Lung (tissue), 12 donors: ENCODE measurements around the gene LPAR3. TPM values are rescaled to one million over a fixed set of nuclear protein-coding genes. Genes with fewer than 3 reads are reported as not detected.

Experiments
- ATAC-seq: fragments of 200-7000 bp; cut with Tn5 transposase; one replicate; pipeline ENCODE4 v1.9.1; 2020; ENCODE audit warnings: moderate number of reproducible peaks; ENCODE audit not compliant: insufficient read depth, low FRiP score
- DNase-seq, 3 donors: peaks; one replicate each; pipeline ENCODE4 v3.0.0-alpha.2; 2013 to 2017
- H3K27ac ChIP-seq, 2 donors: one replicate each; pipeline ENCODE4 v1.5.1; 2013; ENCODE audit warnings: mild to moderate bottlenecking in 2 of 2, moderate library complexity in 2 of 2, control low read depth in 1 of 2, inconsistent platforms in 1 of 2, low read depth in 1 of 2, low read length in 1 of 2
- H3K27me3 ChIP-seq, 3 donors: one replicate each; pipeline ENCODE4 v1.5.1; 2013; ENCODE audit warnings: low read length in 2 of 3; ENCODE audit not compliant: control insufficient read depth in 3 of 3, insufficient read depth in 3 of 3
- H3K36me3 ChIP-seq, 4 donors: one replicate each; pipeline ENCODE4 v1.5.1; 2013; ENCODE audit warnings: low read length in 4 of 4, mild to moderate bottlenecking in 1 of 4, moderate library complexity in 1 of 4; ENCODE audit not compliant: control insufficient read depth in 4 of 4, insufficient read depth in 4 of 4
- H3K4me1 ChIP-seq, 5 donors: one replicate each; pipeline ENCODE4 v1.5.1; 2013; ENCODE audit warnings: low read length in 5 of 5, mild to moderate bottlenecking in 2 of 5, moderate library complexity in 1 of 5; ENCODE audit not compliant: control insufficient read depth in 5 of 5, insufficient read depth in 5 of 5
- H3K4me3 ChIP-seq: one replicate; pipeline ENCODE4 v1.5.1; 2013; ENCODE audit warnings: mild to moderate bottlenecking, control low read depth, moderate library complexity
- H3K9ac ChIP-seq, 2 donors: one replicate each; pipeline ENCODE4 v1.5.1; 2013; ENCODE audit warnings: low read length in 2 of 2, control low read depth in 1 of 2; ENCODE audit not compliant: insufficient read depth in 1 of 2
- H3K9me3 ChIP-seq, 4 donors: one replicate each; pipeline ENCODE4 v1.5.1; 2013; ENCODE audit warnings: low read length in 3 of 4, mild to moderate bottlenecking in 1 of 4, moderate library complexity in 1 of 4; ENCODE audit not compliant: control insufficient read depth in 4 of 4, insufficient read depth in 3 of 4
- WGBS, 2 donors: extraction: QIAGEN DNeasy Blood & Tissue Kit; methylation state at CpG; one replicate each; pipeline ENCODE4 v1.1.7; 2013; 5-methylcytosine and 5-hydroxymethylcytosine counted together
- polyA plus RNA-seq, 2 donors: library from polyadenylated mRNA; stranded (reverse); fragments of 200-250 nt; gene quantifications; one replicate each; pipeline ENCODE4 v1.2.1, GENCODE V29; 2013
- total RNA-seq, 2 donors: library from RNA; depleted of rRNA in 1 of 2; stranded (reverse); fragments of >200 nt in 1 of 2; gene quantifications; one replicate each; pipeline ENCODE4 v1.2.1, GENCODE V29; 2014 to 2021
- TF ChIP-seq, protein P1 (sequence below): IDR thresholded peaks from 2 replicates; pipeline ENCODE4 v1.5.1; 2012; ENCODE audit warnings: mild to moderate bottlenecking; ENCODE audit errors: control extremely low read depth, extremely low read depth
- donor health status: control.
- donor health status: control.
- donor health status: Bipolar disorder and iron deficiency.
- donor health status: healthy.
- donor health status: DM: yes; HTN: yes; CAD: no.

LPAR3 gene
- total and polyA plus RNA-seq, 4 donors = 0.98 to 8.3 (median 5.3) TPM

DNA sequence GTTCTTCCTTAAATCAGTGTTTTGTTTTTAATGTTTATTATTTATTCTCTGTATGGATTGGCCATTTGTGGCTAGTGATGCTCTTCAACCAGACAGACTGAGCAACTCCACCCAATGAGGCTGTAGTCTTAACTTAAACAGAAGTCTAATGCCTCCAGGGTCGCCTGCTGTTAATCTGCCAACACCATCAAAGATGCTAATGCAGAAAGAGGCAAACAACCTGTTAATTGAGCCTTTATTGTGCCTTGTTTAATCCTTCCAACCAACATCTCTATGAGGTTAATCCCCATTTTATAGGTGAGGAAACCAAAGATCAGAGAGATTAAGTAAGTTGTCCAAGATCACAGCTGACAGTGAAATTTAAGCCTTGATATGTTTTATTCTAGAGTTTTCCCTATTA, 123.4 kb downstream of the LPAR3 start:
- WGBS, 2 donors = 81 to 84% methylated on average over 1 of the region's 1 CpG
- TF ChIP-seq, protein P1, sequence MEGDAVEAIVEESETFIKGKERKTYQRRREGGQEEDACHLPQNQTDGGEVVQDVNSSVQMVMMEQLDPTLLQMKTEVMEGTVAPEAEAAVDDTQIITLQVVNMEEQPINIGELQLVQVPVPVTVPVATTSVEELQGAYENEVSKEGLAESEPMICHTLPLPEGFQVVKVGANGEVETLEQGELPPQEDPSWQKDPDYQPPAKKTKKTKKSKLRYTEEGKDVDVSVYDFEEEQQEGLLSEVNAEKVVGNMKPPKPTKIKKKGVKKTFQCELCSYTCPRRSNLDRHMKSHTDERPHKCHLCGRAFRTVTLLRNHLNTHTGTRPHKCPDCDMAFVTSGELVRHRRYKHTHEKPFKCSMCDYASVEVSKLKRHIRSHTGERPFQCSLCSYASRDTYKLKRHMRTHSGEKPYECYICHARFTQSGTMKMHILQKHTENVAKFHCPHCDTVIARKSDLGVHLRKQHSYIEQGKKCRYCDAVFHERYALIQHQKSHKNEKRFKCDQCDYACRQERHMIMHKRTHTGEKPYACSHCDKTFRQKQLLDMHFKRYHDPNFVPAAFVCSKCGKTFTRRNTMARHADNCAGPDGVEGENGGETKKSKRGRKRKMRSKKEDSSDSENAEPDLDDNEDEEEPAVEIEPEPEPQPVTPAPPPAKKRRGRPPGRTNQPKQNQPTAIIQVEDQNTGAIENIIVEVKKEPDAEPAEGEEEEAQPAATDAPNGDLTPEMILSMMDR = no peak
- no peak overlapping the region for H3K4me3 ChIP-seq

DNA sequence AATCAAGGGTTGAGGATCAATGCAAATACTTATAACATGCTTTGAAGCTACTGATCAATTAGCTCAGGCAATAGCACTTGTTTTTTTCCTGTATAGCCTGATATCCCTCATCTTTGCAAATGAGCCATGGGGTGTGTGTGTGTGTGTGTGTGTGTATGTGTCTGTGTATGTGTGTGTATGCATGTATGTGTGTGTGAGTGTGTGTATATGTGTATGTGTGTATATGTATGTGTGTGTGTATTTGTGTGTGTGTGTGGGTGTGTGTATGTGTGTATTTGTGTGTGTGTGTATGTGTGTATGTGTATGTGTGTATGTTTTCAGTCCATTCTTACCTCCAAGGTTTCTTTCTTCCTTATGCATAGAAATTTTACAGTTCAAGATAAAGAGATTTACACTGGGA, 124.4 kb downstream of the LPAR3 start:
- H3K27me3 ChIP-seq = peaks cover 2 to 7% (median 6%) of the 10 kb centered on the region in 3 donors
- H3K36me3 ChIP-seq = no peaks in the 10 kb centered on the region
- no peak overlapping the region for H3K9ac ChIP-seq
- TF ChIP-seq, protein P1 = no peak
- no peak for DNase-seq
- no peak for ATAC-seq
- H3K27ac ChIP-seq = no peak overlapping the region
- peaks cover 0 to 5% (median 0%) of the 10 kb centered on the region in 4 donors for H3K9me3 ChIP-seq
- no peak overlapping the region for H3K4me3 ChIP-seq
- peaks cover 0 to 9% (median 0%) of the 10 kb centered on the region in 5 donors for H3K4me1 ChIP-seq

More for the DNA sequence above, 123.4 kb downstream of the LPAR3 start:
- Histone ChIP-seq H3K9ac (no peak overlapping the region), H3K27me3 (peaks cover 2 to 6% (median 5%) of the 10 kb centered on the region in 3 donors), H3K27ac (no peak overlapping the region), H3K4me1 (no peaks in the 10 kb centered on the region), H3K9me3 (peaks cover 0 to 5% (median 0%) of the 10 kb centered on the region in 4 donors), H3K36me3 (no peaks in the 10 kb centered on the region)
- ATAC-seq (no peak), DNase-seq (no peak)

DNA sequence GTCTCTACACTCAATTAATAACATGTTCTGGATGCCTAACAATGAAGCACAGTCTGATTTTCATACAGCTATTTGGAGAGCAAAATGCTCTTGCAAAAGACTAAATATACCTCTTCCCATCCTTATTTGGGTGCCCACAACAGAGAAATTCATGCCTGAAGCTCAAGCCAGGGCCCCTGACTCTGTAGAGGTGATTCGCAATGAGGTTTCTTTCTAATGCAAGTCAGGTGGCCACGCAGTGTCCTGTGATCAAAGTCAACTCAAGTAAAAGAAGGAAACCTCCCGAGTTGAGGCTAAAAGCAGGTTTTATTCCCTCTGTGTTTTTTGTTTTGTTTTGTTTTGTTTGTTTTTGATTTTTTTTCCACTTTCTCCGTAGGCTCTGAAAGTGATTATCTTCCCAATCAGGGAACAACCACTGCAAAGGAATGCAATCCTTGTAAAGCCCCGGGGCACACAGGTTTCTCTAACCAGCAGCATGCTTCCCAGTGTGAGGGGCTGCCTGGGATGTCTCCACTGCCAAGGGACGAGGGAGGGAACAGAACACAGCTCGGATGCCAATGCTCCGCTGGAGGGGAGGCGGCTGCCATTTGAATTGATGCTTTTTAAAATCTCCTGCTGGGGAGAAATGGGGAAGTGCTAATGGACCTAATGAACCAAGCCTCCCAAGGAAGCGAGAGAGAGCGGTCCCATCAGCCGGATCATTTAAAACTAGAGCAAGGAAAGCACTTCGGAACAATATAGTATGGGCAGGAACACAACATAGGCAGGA, 128.9 kb downstream of the LPAR3 start:
- H3K9ac ChIP-seq = no peak overlapping the region
- TF ChIP-seq, protein P1 = no peak
- no peak for ATAC-seq
- peaks cover 0 to 5% (median 0%) of the 10 kb centered on the region in 4 donors for H3K9me3 ChIP-seq
- peak in 1 of 3 donors; percentile 50 for DNase-seq
- H3K36me3 ChIP-seq = no peaks in the 10 kb centered on the region
- H3K27ac ChIP-seq = no peak overlapping the region
- no peak overlapping the region for H3K4me3 ChIP-seq
- 54 to 66% methylated on average over 13 of the region's 13 CpGs for WGBS, 2 donors
- H3K27me3 ChIP-seq = peaks cover 0 to 7% (median 6%) of the 10 kb centered on the region in 3 donors
- peaks cover 0 to 9% (median 0%) of the 10 kb centered on the region in 5 donors for H3K4me1 ChIP-seq
